Stimulated activated CD8-positive, alpha-beta memory T cell treated with anti-CD3 and anti-CD28 coated beads, Interleukin-4, amount 100 ng/mL, for 1 hour (primary cell): Measurements from ENCODE around the gene C11orf65.
A peak's percentile ranks its signal among the peaks of the same experiment; 100 is the strongest.

Experiments
- DNase-seq, 2 donors: peaks; one replicate each; pipeline ENCODE4 v3.0.0-alpha.2; 2020; ENCODE audit warnings: low read depth in 2 of 2, low spot score in 1 of 2

Gene C11orf65

GRCh38 chr11:108467091-108467823 is at the start of gene C11orf65:
TSS of gene C11orf65 (minus strand) at chr11:108467529. CDS start at chr11:108461559, 5,970 bp downstream.
- DNase-seq: peak; percentile 90 to 91

GRCh38 chr11:108516125-108516524 is 48.8 kb upstream of the C11orf65 start:
- DNase-seq: no peak

- no peak for DNase-seq
These were observed 45.4 kb upstream of the C11orf65 start for GRCh38 chr11:108512708-108513107.

GRCh38 chr11:108511851-108512474 is 44.6 kb upstream of the C11orf65 start:
- DNase-seq: no peak

- no peak for DNase-seq
These were observed 41.6 kb upstream of the C11orf65 start for GRCh38 chr11:108508653-108509593.

- no peak for DNase-seq
These were observed 34.1 kb upstream of the C11orf65 start for GRCh38 chr11:108501396-108501795.

GRCh38 chr11:108500721-108501120 is 33.4 kb upstream of the C11orf65 start:
- no peak for DNase-seq

GRCh38 chr11:108500169-108500568 is 32.8 kb upstream of the C11orf65 start:
- no peak for DNase-seq

GRCh38 chr11:108498816-108499408 is 31.6 kb upstream of the C11orf65 start:
- DNase-seq: no peak

- DNase-seq: no peak
These were observed 30.9 kb upstream of the C11orf65 start, which contains the start of gene POGLUT3 for GRCh38 chr11:108498046-108498815. TSS of gene POGLUT3 (minus strand) at chr11:108498384. CDS start at chr11:108498366, 18 bp downstream.

GRCh38 chr11:108497317-108498045 is 30.2 kb upstream of the C11orf65 start:
- peak; percentile 29 for DNase-seq

- DNase-seq: no peak
These were observed 29.4 kb upstream of the C11orf65 start for GRCh38 chr11:108496643-108497256.

GRCh38 chr11:108495326-108495725 is 28.0 kb upstream of the C11orf65 start:
- no peak for DNase-seq

GRCh38 chr11:108494182-108494581 is 26.9 kb upstream of the C11orf65 start:
- no peak for DNase-seq

- DNase-seq: no peak
These were observed 24.6 kb upstream of the C11orf65 start for GRCh38 chr11:108491936-108492335.

GRCh38 chr11:108486828-108487227 is 19.5 kb upstream of the C11orf65 start:
- no peak for DNase-seq

- DNase-seq: no peak
These were observed 19.0 kb upstream of the C11orf65 start for GRCh38 chr11:108486331-108486730.

GRCh38 chr11:108483163-108483562 is 15.8 kb upstream of the C11orf65 start:
- no peak for DNase-seq
